GM18907 (cell line): ENCODE measurements around the gene CHMP1B.

Experiments used
- ATAC-seq: cut with Tn5 transposase; IDR thresholded peaks from one replicate; pipeline ENCODE4 v1.9.1; 2021; ENCODE audit warnings: mild to moderate bottlenecking, moderate library complexity; ENCODE audit not compliant: unreplicated experiment

CHMP1B gene

DNA sequence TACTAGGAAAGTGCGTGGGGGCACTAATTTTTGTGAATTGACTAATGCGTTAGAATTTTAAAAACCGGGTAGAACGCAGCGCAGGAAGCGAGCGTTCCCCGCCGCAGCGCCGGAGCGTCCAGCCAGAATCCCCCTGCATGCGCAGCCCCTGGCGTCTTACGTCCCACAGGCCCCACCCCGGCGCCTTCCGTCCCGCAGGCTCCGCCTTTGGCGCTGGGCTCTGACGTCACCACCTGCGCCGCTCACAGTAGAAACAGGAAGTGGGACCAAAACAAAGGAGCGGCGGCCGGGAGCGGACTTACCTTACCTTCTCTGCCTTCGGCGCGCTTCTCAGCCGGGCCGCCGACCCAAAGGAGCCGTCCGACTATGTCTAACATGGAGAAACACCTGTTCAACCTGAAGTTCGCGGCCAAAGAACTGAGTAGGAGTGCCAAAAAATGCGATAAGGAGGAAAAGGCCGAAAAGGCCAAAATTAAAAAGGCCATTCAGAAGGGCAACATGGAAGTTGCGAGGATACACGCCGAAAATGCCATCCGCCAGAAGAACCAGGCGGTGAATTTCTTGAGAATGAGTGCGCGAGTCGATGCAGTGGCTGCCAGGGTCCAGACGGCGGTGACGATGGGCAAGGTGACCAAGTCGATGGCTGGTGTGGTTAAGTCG, at the start of gene CHMP1B:
TSS of gene CHMP1B (plus strand) at position 268 of the 660 bp plus-strand sequence. CDS start at position 367, 99 bp downstream.
- peak; percentile 91 for ATAC-seq

- ATAC-seq: no peak
Measured at GRCh38 chr18:11801573-11801972, 49.6 kb upstream of the CHMP1B start.

- ATAC-seq: no peak
Measured at GRCh38 chr18:11802158-11802557, 49.1 kb upstream of the CHMP1B start.

DNA sequence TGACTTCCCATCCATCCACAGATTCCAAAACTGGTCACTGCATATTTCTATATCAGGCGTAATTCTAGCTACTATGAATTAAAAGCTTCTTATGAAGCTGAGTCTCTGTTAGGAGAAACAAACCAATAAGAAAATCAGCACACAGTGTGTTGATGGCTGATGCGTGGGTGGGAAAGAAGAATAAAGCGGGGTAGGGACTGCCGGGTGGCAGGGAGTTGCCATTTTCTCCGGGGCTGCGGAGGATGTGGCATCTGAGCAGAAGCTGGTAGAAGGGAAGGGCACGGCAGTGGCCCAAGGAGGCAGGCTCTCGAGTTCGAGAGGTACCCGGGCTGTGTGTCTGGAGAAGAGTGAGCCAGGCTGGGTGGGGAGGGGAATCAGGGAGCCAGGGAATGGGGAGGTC, 48.6 kb upstream of the CHMP1B start:
- ATAC-seq: no peak

DNA sequence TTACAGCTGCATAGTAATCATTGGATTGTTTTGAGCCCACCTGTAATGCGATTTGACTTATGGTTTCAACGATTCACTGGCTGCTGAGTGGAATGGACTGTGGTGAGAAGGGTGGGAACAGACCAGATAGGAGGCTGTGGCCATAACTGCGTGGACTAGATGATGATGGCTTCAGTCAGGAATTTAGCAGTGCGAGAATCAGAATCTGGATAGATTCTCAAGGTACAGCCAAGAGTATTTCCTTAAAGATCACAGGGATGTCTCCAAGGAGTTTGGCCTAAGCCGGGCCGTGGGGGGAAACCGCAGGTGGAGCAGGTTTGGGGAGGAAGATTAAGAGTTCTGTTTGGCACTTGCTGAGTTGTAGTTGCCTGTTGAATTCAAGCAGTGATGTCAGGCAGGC, 44.0 kb upstream of the CHMP1B start:
- no peak for ATAC-seq

GRCh38 chr18:11808001-11808855, 43.0 kb upstream of the CHMP1B start:
- ATAC-seq: no peak

DNA sequence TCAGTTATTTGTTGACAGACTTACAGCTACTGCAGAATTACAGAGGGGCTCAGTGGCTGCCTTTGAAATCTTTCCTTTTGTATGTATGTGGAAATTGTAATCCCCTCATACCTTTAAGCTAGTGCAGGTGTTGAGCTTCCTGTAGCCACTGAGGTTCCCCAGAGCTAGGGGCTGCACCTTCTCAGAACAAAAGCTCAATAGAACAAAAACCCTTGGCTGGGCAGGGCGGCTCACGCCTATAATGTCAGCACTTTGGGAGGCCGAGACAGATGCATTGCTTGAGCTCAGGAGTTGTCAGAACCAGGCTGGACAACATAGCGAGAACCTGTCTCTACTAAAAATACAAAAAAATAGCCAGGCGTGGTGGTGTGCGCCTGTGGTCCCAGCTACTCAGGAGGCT, 41.3 kb upstream of the CHMP1B start:
- no peak for ATAC-seq

GRCh38 chr18:11810379-11810778, 40.8 kb upstream of the CHMP1B start:
- ATAC-seq: no peak

DNA sequence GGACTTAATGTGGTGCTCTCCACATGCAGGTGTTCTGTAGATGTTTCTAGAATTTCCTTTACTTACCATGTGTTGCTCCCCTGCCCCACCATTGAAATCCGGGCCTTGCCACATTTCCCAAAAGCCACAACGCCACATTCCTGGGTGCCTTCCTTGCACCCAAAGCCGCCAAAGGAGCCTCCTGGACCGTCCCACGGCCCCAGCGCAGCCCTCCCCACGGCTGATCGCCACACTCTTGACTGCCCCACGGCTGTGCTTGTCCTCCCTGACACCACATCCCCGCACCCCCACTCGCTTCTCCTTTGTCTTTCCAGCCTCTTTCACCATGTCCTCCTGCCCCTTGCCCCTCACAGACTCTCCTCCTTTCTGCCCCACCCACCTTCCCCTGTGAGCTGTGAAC, 40.2 kb upstream of the CHMP1B start:
- ATAC-seq: no peak

DNA sequence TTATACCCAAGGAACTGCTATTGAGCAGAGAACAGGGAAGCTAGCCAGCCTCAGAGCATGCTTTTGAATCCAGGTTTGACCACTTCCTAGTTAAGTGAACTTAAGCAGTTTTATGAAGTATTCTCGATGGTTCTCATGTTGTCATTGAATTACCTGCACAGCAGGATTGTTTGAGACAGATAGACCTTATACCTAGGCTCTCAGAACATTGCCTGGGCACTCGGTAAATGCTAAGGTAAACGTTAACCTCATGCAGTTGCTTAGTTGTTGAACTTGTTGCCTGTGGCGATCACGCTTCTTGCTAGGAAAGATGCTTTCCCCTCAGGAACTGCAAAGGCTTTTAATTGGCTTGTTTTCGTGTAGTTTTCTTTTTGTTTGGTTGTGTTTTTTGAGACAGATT, 34.0 kb upstream of the CHMP1B start:
- ATAC-seq: no peak

- ATAC-seq: no peak
Measured at GRCh38 chr18:11818486-11819203, 32.6 kb upstream of the CHMP1B start.

DNA sequence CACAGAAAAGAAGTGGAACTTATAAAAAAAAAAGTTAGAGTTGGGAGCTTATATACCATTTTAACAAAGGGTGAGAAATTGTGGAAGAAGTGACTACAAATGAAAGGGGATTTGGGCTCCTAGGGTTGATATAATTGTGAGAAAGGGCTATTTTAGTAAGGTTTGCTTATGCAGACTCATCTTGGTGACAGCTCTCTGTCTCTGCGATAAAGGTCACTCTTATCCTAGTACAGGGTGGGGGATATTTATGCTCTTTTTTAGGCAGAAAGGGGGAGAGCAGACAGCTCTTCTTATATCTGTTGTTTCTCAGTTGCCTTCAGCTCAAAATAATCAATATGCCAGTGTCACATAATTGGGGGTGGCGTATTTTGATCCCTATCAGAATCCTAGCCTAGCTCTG, 31.3 kb upstream of the CHMP1B start:
- ATAC-seq: no peak

GRCh38 chr18:11820697-11821096, 30.5 kb upstream of the CHMP1B start:
- no peak for ATAC-seq

- no peak for ATAC-seq
Measured at GRCh38 chr18:11821208-11821607, 30.0 kb upstream of the CHMP1B start.

- ATAC-seq: no peak
Measured at GRCh38 chr18:11821643-11822237, 29.5 kb upstream of the CHMP1B start.

GRCh38 chr18:11823545-11823944, 27.7 kb upstream of the CHMP1B start:
- ATAC-seq: no peak

DNA sequence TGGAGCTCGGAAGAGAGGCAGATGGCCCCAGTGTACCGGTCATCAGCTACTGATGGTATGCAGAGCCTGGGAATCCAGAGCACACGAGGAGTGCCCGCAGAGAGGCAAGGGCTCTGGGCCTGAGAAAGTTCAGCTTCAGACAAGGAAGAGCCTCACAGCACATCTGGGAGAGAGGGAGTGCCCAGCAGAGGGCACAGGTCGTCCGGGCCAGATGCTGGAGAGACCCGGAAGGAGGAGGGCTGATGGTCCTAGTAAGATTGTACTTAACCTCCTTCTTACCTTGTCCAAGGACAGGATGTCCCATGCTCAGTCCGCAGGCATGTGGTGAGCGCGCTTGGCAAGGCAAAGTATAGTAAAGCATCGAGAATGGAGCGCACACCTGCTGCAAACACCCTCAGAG, 24.4 kb upstream of the CHMP1B start:
- no peak for ATAC-seq

DNA sequence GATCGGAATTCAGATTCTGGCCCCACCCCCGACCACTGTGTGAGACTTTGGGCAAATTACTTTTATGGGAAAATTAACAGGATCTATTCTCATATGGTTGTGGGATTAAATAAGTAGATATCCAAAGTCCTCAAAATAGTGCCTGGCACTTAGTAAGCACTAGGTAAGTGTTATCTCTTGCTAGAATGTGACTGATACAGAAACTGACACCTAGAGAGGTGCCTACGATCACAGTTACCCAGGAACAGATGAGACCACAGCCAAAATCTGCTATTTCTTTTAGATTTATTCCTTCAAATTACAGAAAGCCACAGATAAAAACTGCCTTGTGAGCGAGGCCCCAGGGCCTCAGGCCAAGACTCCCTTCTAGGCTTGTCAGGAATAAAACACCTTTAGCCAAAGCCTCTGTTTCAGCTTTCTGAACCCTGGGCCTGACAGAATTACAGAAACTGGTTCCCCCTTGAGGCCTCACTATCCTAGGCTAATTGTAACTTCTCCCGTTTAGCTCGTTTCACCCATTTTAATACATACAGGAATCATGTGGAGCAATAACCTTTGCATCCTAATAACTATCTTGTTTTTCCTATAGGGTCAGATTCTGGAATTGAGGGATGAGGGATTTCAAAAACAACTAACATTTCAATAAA, 22.3 kb upstream of the CHMP1B start:
- no peak for ATAC-seq

GRCh38 chr18:11830585-11830984, 20.6 kb upstream of the CHMP1B start:
- no peak for ATAC-seq

GRCh38 chr18:11831921-11832320, 19.3 kb upstream of the CHMP1B start:
- ATAC-seq: no peak

DNA sequence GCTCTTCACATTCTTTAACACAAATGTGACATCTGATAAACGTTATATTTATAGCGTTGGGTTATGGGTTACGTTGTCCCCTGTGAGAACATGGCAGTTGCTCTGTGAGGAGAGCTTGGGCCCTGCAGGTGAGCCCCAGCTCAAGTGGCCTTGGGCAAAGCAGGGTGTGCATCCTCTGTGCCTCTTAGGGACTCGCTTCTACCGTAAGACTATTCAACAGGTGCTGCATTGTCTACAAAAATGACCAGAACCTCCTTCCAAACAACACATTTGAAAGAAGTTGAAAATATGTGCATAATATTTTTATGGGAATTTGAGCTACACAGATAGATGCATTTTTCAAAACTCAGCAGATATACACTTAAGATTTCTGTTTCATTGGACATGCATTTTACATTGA, 16.4 kb upstream of the CHMP1B start:
- ATAC-seq: no peak
